PFSK-1 (cell line): Measurements from ENCODE around the gene MRPL4.

ENCODE experiments used
- SIN3A ChIP-seq: IDR thresholded peaks from 2 replicates; pipeline ENCODE4 v1.6.1; 2012; ENCODE audit warnings: mild to moderate bottlenecking, low read length, moderate library complexity, borderline replicate concordance; ENCODE audit not compliant: insufficient read depth
- TAF1 ChIP-seq: IDR thresholded peaks from 2 replicates; pipeline ENCODE4 v1.6.1; 2012; ENCODE audit warnings: low read length, control low read depth, borderline replicate concordance; ENCODE audit not compliant: insufficient read depth

DNA sequence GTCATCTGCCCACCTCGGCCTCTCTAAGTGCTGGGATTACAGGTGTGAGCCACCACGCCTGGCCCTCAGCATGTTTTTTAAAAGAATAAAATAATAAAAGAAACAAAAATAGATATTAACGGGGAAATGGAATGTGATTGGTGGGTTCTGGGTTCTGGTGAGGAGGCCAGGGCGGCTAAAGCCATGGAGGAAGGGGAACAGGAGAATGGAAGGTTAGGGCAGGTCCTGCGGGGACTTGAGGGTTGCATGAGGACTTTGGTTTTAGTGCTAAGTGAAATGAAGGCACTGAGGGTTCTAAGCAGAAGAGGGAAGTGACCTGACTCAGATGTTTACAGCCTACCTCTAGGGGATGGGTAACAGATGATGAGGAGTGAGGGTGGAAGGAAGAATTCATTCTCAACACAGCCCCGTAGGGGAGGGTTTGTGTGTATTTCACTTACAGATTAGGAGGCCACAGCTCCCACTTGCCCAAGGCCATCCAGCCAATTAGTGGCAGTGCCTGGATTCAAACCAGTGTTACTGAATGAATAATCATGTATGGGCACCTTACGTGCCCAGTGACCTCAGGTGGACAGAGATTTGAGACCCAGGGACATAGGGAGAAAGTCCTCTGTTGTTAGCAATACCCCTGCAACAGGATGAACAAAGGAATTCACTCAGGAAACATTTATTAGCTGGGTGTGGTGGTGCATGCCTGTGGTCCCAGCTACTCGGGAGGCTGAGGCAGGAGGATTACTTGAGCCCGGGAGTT, 6.7 kb upstream of the MRPL4 start:
- TF ChIP-seq TAF1 = no peak
- TF ChIP-seq SIN3A = no peak
